ENCODE data around the gene CHD6. TPM values are rescaled to one million over a fixed set of nuclear protein-coding genes. Genes with fewer than 3 reads are reported as not detected.

Gene CHD6
- total RNA-seq: 25.9 and 38.5 TPM in 2 replicates

GRCh38 chr20:41617902-41618806 is at the start of gene CHD6:
Gene CHD6, minus strand, starts transcription at chr20:41618377. Its CDS starts 67,040 bp downstream, at chr20:41551337.

DNA sequence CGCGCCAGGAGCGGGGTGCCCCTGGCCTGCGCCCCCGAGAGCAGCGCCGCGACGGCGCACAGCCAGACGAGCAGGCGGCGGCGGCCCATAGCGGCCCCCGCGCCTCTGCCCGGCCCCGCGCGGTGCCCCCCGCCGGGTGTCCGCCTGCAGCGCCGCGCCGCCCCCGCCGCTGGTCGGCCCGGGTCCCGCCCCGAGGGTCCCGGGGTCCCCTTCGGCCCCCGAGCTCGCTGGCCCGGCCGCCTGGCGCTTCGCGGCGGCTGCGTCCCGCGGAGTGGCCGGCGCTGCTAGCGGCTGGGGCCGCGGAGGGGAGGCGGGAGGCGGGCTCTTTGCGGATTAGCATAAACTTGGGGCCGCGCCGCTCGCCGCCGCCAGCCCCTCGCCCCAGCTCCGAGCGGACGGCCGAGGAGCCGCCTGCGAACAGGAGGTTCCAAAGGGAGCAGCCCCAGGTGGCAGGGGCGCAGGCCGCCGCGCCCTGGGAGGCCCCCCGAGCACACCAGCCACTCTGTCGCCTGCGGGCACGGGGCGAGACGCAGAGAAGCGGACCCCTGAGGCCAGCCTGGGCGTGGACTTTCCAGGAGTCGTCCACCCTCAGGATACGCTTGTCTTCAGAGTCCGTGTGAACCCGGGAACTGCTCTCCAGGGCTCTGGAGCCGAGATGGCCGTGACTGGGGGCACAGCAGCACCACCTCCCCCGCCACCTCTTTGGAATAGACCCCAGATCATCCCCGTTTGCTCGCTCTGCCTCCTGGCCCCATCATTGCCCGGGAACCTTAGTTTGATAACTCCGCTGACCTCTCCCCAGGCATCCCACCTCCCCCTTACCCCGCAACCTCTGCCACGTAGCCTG is 251.4 kb downstream of the CHD6 start, which contains the start of gene EMILIN3:
EMILIN3 (minus strand) TSS at position 273 of the 847 bp plus-strand sequence; CDS start at position 89, 184 bp downstream.

Measured in placental epithelial cell (primary cell).